GM12875 (cell line): Measurements from ENCODE around the gene DENND2A.

ENCODE experiments used
- H3K4me3 ChIP-seq: one replicate; pipeline ENCODE4 v1.5.1; 2011; ENCODE audit warnings: low read depth, low read length, control low read depth
- TF ChIP-seq, protein P1 (sequence below): IDR thresholded peaks from 2 replicates; pipeline ENCODE4 v1.5.1; 2011; ENCODE audit warnings: low read depth, mild to moderate bottlenecking, control low read depth, inconsistent platforms, low read length, moderate library complexity, borderline replicate concordance; ENCODE audit not compliant: insufficient read depth

The DENND2A gene

GRCh38 chr7:140654661-140655060, 14.0 kb upstream of the DENND2A start:
- TF ChIP-seq, protein P1, sequence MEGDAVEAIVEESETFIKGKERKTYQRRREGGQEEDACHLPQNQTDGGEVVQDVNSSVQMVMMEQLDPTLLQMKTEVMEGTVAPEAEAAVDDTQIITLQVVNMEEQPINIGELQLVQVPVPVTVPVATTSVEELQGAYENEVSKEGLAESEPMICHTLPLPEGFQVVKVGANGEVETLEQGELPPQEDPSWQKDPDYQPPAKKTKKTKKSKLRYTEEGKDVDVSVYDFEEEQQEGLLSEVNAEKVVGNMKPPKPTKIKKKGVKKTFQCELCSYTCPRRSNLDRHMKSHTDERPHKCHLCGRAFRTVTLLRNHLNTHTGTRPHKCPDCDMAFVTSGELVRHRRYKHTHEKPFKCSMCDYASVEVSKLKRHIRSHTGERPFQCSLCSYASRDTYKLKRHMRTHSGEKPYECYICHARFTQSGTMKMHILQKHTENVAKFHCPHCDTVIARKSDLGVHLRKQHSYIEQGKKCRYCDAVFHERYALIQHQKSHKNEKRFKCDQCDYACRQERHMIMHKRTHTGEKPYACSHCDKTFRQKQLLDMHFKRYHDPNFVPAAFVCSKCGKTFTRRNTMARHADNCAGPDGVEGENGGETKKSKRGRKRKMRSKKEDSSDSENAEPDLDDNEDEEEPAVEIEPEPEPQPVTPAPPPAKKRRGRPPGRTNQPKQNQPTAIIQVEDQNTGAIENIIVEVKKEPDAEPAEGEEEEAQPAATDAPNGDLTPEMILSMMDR, result no peak
- H3K4me3 ChIP-seq, result no peak overlapping the region

GRCh38 chr7:140654109-140654387, 13.4 kb upstream of the DENND2A start:
- H3K4me3 ChIP-seq, result no peak overlapping the region
- TF ChIP-seq, protein P1, result no peak

DNA sequence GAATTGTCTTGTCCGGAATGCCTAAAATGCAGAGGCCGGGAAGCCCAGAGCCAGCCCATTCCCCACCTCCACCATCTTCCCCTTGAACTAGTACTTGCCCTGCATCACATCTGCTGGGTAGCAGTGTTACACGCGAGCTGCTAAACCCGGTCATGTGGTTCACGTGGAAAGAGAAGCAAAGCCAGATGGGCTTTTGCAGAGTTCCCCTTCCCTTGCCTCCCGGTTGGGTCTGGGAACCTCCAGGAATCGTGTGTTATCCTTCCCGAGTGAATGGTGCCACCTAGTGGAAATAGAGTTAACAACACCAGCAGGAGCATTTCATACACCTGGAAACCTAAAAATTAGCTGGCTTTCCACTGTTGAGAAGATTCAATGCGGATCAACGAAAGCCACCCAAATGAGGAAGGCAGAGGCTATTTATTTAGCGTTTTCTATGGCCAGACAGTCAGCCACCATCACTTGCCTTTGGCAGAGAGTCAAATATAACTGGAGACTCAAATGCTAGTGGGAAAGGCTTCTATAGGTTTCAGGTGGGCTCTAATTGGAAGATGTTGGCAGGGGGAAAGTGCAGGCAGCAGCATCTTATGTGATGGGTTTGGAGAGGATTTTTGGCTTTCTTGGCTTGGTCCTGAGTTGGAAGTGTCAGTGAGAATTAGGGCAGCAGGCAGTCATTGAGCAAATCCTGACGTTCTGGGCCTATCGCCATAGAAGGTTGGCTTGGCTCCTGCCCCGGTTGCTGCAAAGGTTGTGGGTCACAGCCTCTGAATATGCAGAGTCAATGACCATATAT, 12.9 kb upstream of the DENND2A start:
- TF ChIP-seq, protein P1, result peak; percentile 69
- no peak overlapping the region for H3K4me3 ChIP-seq

GRCh38 chr7:140650367-140650766, 9.8 kb upstream of the DENND2A start:
- TF ChIP-seq, protein P1, result no peak
- H3K4me3 ChIP-seq, result no peak overlapping the region

DNA sequence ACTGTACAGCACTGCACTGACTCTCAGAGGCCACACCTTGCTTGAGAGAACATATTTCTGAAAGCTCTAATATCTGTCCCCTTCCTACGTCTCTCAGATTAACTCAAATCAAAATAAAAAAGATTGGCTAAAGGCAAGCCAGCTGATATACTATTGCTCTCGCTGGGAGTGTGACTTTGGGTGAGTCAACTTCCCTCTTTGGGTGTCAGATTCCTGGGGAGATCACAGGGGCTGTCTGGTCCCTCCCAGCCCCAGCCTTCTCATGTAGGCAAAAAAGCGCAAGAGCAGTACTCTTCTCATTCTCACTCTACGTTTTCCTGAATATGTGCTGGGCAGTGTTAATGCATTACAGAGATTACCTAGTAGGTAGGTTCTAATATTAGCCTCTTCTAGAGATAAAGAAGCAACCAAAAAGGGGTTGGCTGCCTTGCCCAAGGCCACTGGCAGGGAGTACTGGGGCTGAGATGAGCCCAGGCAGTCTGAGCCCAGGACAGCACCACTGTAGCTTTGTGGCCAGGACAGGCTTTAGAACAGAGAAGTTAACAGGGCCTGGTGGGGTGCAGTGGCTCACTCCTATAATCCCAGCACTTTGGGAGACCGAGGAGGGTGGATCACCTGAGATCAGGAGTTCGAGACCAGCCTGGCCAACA, 9.1 kb upstream of the DENND2A start:
- TF ChIP-seq, protein P1, result no peak
- H3K4me3 ChIP-seq, result no peak overlapping the region

- TF ChIP-seq, protein P1, result peak; percentile 64; the same call in 1 of the 2 replicates
- no peak overlapping the region for H3K4me3 ChIP-seq
Measured at GRCh38 chr7:140646931-140647647, 6.5 kb upstream of the DENND2A start.
